ENCODE measurements around the gene GALNT16. TPM values are rescaled to one million over a fixed set of nuclear protein-coding genes. Genes with fewer than 3 reads are reported as not detected.
"Not testable (repeated sequence)": the region's sequence is repeated elsewhere in the genome, so short reads cannot be mapped to it uniquely, and the experiment has no call there.

GALNT16 gene
- total RNA-seq, 2 donors from 2014 or later = 0.05 TPM; not detected in 1

DNA sequence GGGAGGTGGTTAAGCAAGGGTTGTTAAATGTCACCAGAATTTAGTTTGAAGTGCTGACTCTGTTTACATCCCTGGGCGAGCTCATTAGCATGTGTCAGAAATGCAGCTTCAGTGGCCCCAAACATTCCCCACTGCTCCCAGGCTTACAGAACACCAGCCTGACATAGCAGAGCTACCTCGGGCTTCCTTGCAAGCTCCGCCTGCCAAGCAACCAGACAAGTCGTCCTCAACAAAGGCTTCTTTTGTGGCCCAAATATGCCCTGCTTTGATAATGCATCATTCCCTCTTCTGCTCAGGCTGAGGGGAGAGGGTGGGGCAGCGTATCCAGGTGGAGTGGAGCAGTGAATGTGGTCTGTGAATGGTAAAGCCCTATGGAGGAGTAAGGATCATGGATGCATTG is 110.1 kb downstream of the GALNT16 start:
- no peak overlapping the region for H3K4me3 Mint-ChIP-seq
- H3K9me3 Mint-ChIP-seq = no peaks in the 10 kb centered on the region
- no peak overlapping the region for H3K27ac Mint-ChIP-seq
- H3K27me3 Mint-ChIP-seq = no peaks in the 10 kb centered on the region
- DNase-seq (ENCODE audit: low spot score) (no peak), ATAC-seq (no peak)
- peaks cover 0 to 4% of the 10 kb centered on the region in 2 donors for H3K4me1 Mint-ChIP-seq (ENCODE audit: low read depth in 2 of 2)
- peaks cover under 1% of the 10 kb centered on the region for H3K36me3 Mint-ChIP-seq

DNA sequence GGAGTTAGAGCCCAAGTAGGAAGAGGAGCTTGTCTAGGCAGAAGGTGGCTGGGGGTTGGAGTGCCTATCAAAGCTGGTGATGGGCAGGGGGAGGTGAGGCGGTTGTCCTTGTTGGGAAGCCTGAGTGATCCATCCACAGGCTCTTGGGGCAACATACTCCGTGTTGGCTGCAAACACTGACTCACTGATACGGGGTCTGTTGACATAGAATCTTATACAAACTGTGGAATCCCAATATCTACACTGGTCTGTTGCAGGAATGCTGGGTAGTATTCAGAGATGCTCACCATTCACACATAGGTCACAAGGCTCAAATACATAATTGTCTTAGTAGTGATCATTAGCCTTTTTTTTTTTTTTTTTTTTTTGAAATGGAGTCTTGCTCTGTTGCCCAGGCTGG is 112.2 kb downstream of the GALNT16 start:
- H3K9me3 Mint-ChIP-seq = no peaks in the 10 kb centered on the region
- no peaks in the 10 kb centered on the region for H3K27me3 Mint-ChIP-seq
- DNase-seq (ENCODE audit: low spot score) (no peak), ATAC-seq (no peak)
- peaks cover 18% of the 10 kb centered on the region for H3K36me3 Mint-ChIP-seq
- no peak overlapping the region for H3K27ac Mint-ChIP-seq
- no peak overlapping the region for H3K4me3 Mint-ChIP-seq
- H3K4me1 Mint-ChIP-seq (ENCODE audit: low read depth in 2 of 2) = peaks cover 0 to 13% of the 10 kb centered on the region in 2 donors

DNA sequence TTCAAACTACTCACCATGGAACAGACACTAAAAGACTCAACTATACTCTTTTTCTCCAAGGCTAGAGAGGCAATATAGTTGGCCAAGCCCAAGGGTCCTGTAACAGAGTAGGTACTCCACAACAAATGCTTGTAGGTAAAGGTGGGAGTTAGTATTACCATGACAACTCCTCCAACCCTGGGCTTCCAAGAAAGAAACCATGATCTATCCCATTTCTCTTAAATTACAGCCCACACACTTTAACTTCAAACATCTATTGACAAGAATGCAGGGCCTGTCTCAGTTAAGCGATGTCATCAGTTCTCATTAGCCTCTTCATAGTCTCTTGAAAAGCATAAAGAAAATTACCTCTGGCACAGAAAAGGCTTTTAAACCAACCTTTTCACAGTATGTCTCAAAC is 113.1 kb downstream of the GALNT16 start:
- peak overlapping the region in 1 of 2 donors; percentile 49 for H3K27ac Mint-ChIP-seq
- no peaks in the 10 kb centered on the region for H3K27me3 Mint-ChIP-seq
- peaks cover 18% of the 10 kb centered on the region for H3K36me3 Mint-ChIP-seq
- ATAC-seq (no peak), DNase-seq (ENCODE audit: low spot score) (no peak)
- H3K9me3 Mint-ChIP-seq = no peaks in the 10 kb centered on the region
- H3K4me3 Mint-ChIP-seq = no peak overlapping the region
- H3K4me1 Mint-ChIP-seq (ENCODE audit: low read depth in 2 of 2) = peaks cover 0 to 13% of the 10 kb centered on the region in 2 donors

DNA sequence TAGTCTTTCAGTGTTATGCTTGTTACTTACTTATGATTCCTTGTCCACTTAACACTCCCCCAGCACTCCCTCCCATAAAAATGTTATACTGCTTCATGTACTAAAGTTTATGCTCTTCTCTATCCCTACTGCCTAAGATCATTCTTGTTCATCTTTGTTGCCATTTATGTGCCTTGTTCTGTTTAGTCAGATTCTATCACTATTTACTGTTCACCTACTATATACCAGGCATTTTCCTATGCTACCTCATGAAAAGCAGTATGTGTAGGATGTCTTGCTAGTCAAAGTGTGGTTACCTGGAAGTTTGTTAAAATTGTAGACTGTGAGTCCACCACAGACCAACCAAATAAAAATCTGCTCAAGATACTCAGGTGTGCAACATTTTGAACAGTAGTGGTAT is 114.3 kb downstream of the GALNT16 start:
- DNase-seq (ENCODE audit: low spot score) (no peak), ATAC-seq (no peak)
- H3K36me3 Mint-ChIP-seq = peaks cover 18% of the 10 kb centered on the region
- H3K27me3 Mint-ChIP-seq = no peaks in the 10 kb centered on the region
- peaks cover 0 to 13% of the 10 kb centered on the region in 2 donors for H3K4me1 Mint-ChIP-seq (ENCODE audit: low read depth in 2 of 2)
- H3K4me3 Mint-ChIP-seq = no peak overlapping the region
- no peak overlapping the region for H3K27ac Mint-ChIP-seq
- no peaks in the 10 kb centered on the region for H3K9me3 Mint-ChIP-seq

DNA sequence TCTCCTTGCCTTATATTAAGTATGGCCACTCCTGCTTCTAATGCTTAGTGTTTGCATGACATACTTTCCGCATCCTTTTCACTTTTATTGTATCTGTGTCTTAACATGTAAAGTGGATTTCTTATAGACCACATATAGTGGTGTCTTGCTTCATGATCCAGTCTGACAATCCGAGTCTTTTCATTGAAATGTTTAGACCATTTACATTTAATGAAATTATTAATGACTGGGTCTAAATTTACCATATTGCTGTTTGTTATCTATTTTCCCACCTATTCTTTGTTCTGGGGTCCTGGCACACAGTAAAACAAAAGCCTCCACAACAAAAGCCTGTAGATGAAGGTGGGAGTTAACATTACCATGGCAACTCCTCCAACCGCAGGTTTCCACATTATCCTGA is 115.2 kb downstream of the GALNT16 start:
- H3K4me1 Mint-ChIP-seq (ENCODE audit: low read depth in 2 of 2) = peaks cover 0 to 13% of the 10 kb centered on the region in 2 donors
- H3K4me3 Mint-ChIP-seq = no peak overlapping the region
- no peak overlapping the region for H3K27ac Mint-ChIP-seq
- ATAC-seq = no peak
- no peaks in the 10 kb centered on the region for H3K27me3 Mint-ChIP-seq
- DNase-seq (ENCODE audit: low spot score) = no peak
- peaks cover 18% of the 10 kb centered on the region for H3K36me3 Mint-ChIP-seq
- no peaks in the 10 kb centered on the region for H3K9me3 Mint-ChIP-seq

DNA sequence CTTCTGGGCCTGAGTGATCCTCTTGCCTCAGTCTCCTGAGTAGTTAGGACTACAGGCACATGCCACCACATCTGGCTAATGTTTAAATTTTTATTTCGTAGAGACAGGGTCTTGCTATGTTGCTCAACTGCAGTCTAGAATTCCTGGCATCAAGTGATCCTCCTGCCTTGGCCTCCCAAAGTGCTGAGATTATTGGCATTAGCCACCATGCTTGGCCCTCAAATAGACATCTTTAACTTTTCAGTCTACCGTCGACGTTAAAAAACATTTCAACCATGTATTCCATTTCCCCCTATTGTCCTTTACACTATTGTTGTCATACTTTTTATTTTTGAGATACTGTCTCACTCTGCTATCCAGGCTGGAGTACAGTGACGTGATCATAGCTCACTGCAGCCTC is 115.8 kb downstream of the GALNT16 start:
- H3K4me3 Mint-ChIP-seq = no peak overlapping the region
- H3K27ac Mint-ChIP-seq = peak overlapping the region in 1 of 2 donors; percentile 9
- peaks cover 18% of the 10 kb centered on the region for H3K36me3 Mint-ChIP-seq
- DNase-seq (ENCODE audit: low spot score) = no peak
- no peaks in the 10 kb centered on the region for H3K9me3 Mint-ChIP-seq
- H3K27me3 Mint-ChIP-seq = no peaks in the 10 kb centered on the region
- peaks cover 0 to 13% of the 10 kb centered on the region in 2 donors for H3K4me1 Mint-ChIP-seq (ENCODE audit: low read depth in 2 of 2)
- no peak for ATAC-seq

DNA sequence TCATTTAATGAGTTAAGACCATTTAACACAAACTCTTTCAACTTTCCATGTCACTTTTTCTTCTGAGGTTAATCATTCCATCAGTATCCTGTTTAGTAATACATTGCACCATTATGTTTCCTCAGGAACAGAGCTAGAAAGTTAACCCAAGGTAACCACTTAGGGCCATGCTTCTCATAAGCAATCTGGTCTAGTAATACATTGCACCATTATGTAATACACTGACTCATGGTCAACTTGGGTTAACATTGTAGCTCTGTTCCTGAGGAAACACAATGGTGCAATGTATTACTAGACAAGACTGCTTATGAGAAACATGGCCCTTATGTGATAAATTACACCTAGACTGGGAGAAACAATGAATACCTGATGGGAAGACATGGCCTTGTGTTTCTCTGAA is 116.5 kb downstream of the GALNT16 start:
- H3K4me3 Mint-ChIP-seq = no peak overlapping the region
- ATAC-seq (peak; percentile 62 to 77), DNase-seq (ENCODE audit: low spot score) (no peak)
- H3K9me3 Mint-ChIP-seq = no peaks in the 10 kb centered on the region
- peak overlapping the region in 1 of 2 donors; percentile 9 for H3K27ac Mint-ChIP-seq
- peaks cover 0 to 13% of the 10 kb centered on the region in 2 donors for H3K4me1 Mint-ChIP-seq (ENCODE audit: low read depth in 2 of 2)
- H3K27me3 Mint-ChIP-seq = no peaks in the 10 kb centered on the region
- H3K36me3 Mint-ChIP-seq = peaks cover 18% of the 10 kb centered on the region

DNA sequence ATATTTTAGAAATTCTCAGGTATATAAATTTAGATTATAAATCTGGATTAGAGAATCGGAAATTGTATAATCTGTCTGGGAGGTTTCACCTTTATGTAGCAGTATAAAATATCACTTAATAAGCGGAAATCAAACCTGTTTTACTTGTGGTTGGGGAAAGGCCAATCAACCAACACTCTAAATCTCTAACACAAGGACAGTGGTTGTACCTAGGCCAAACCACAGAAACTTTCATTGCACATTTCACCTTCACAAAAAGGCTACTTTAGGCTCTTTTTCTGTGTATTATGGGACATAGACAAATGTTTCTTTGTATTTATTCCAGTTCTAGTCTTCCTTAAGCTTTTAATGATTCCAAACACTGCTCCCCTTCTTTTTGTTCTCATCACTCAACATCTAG is 118.3 kb downstream of the GALNT16 start:
- H3K4me1 Mint-ChIP-seq (ENCODE audit: low read depth in 2 of 2) = peaks cover 0 to 13% of the 10 kb centered on the region in 2 donors

DNA sequence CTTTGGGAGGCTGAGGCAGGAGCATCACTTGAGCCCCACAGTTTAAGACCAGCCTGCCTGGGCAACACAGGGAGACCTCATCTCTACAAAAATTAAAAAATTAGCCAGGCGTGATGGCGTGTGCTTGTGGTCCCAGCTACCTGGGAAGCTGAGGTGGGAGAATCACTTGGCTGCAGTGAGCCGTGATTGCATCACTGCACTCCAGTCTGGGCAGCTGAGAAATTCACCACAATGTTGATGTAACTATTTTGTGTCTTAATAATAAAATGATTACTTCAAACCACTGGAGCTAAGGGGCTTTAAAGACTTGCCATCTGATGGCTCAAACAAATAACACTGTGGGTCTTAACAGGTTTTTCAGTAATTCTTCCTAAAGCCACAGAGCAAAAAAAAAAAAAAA is 127.4 kb downstream of the GALNT16 start:
- Mint-ChIP-seq H3K27me3 (no peaks in the 10 kb centered on the region), H3K27ac (no peak overlapping the region), H3K9me3 (no peaks in the 10 kb centered on the region), H3K36me3 (peaks cover 40% of the 10 kb centered on the region), H3K4me3 (no peak overlapping the region), H3K4me1 (ENCODE audit: low read depth in 2 of 2) (peaks cover 36 to 44% of the 10 kb centered on the region in 2 donors)
- DNase-seq (ENCODE audit: low spot score) (no peak), ATAC-seq (no peak)

More for the DNA sequence above, 118.3 kb downstream of the GALNT16 start:
- no peak for ATAC-seq
- Mint-ChIP-seq H3K9me3 (no peaks in the 10 kb centered on the region), H3K27me3 (no peaks in the 10 kb centered on the region), H3K4me3 (no peak overlapping the region), H3K36me3 (peaks cover 18% of the 10 kb centered on the region), H3K27ac (no peak overlapping the region)
- no peak for DNase-seq (ENCODE audit: low spot score)

DNA sequence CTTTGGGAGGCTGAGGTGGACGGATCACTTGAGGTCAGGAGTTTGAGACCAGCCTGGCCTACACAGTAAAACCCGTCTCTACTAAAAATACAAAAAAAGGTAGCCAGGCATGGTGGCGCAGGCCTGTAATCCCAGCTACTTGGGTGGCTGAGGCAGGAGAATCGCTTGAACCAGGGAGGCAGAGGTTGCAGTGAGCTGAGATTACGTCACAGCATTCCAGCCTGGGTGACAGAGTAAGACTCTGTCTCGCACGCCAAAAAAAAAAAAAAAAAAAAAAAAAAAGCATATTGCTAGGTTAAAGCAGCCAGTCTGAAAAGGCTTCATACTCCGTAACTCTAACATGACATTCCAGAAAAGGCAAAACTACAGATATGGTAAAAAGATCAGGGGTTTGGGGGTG is 131.4 kb downstream of the GALNT16 start:
- H3K9me3 Mint-ChIP-seq; DNase-seq (ENCODE audit: low spot score); ATAC-seq; H3K27me3 Mint-ChIP-seq: not testable (repeated sequence)
- H3K36me3 Mint-ChIP-seq = peaks cover 51% of the 10 kb centered on the region
- H3K27ac Mint-ChIP-seq = peak overlapping the region; percentile 40 to 81
- H3K4me3 Mint-ChIP-seq = peak overlapping the region; percentile 46
- H3K4me1 Mint-ChIP-seq (ENCODE audit: low read depth in 2 of 2) = peaks cover 46 to 58% of the 10 kb centered on the region in 2 donors

DNA sequence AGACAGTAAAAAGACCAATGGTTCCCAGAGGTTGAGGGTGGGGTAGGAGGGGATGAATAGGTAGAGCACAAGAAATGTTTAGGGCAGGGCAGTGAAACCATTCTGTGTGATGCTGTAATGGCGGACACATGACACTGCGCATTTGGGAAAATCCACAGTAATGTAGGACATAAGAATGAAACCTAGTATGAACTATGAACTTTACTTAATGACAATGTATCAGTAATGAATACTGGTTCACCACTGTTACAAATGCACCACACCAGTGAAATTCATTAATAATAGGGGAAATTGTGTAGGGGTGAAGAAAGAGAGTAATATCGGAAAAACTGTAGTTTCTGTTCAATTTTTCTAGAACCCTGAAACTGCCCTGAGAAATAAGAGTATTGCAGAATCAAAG is 132.5 kb downstream of the GALNT16 start:
- Mint-ChIP-seq H3K36me3 (peaks cover 53% of the 10 kb centered on the region), H3K4me3 (peak overlapping the region; percentile 46), H3K27ac (peak overlapping the region in 1 of 2 donors; percentile 81), H3K4me1 (ENCODE audit: low read depth in 2 of 2) (peaks cover 48 to 63% of the 10 kb centered on the region in 2 donors), H3K9me3 (no peaks in the 10 kb centered on the region), H3K27me3 (no peaks in the 10 kb centered on the region)
- ATAC-seq (no peak), DNase-seq (ENCODE audit: low spot score) (no peak)

DNA sequence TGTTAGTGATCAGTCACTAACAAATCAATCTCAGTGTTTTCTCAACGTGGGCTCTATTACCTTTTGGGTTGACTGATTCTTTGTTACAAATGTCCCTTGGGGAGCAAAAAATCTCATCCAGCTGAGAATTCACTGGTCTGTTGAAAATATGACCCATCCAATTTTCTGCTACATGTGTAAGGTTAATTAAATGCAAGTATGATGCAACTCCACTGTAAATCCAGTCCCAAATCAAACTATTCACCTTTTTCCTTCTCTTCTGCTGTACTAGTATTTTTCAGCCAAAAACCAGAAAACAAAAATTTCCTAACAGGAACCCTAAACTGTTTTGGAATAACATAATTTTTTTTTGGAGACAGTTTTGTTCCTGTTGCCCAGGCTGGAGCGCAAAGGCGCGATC is 136.0 kb downstream of the GALNT16 start:
- DNase-seq (ENCODE audit: low spot score) (no peak), ATAC-seq (no peak)
- Mint-ChIP-seq H3K27ac (peak overlapping the region in 1 of 2 donors; percentile 100), H3K36me3 (peaks cover 43% of the 10 kb centered on the region), H3K4me3 (peak overlapping the region; percentile 93), H3K27me3 (no peaks in the 10 kb centered on the region), H3K9me3 (no peaks in the 10 kb centered on the region), H3K4me1 (ENCODE audit: low read depth in 2 of 2) (peaks cover 45 to 70% of the 10 kb centered on the region in 2 donors)

DNA sequence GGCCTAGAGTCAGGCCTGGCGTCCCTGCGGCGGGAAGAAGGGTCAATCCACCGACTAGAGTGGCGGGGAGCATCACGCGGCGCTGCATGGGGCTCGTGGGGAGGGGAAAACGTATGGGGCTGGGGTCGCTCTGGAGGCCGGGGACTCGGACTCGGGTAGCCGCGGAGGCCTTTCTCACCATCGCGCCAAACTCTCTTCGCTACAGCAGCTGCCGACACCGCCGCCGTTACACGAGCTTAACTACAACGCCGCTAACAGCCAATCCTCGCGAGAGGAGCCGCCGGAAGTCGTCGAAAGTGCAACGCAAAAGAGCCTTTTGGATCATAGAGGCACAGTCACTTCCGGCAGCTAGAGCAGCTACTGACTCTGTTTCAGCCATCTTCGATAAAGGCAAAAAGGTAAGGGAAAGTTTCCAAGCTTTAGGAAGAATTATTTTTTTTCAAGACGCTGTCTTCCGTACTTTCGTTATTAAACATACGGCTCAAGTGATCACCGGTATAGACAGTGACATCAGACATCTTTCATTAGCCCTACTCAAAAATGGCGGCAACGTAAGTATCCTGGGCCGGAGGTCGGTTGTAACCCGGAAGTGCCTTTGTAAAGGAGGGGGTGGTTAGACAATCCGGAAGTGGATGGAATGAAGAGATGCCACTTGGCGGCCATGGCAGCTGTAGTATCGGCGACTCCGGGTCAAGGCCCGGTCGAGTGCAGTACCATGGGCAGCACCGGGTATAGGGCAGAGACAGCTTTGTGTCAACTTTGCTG is 138.3 kb downstream of the GALNT16 start, which contains the start of the genes ERH and SLC39A9:
Gene ERH (minus strand): TSS at position 247 of the 765 bp plus-strand sequence. CDS start 66 bp downstream, at position 181.
Gene SLC39A9 (plus strand): TSS at position 640 of the 765 bp plus-strand sequence. CDS start 678 bp downstream, outside the sequence.
- H3K27ac Mint-ChIP-seq = peak within 1 kb of the TSS; percentile 99 to 100
- peak within 1 kb of the TSS; percentile 93 for H3K4me3 Mint-ChIP-seq
- H3K4me1 Mint-ChIP-seq (ENCODE audit: low read depth in 2 of 2) = peaks cover 30 to 53% of the 10 kb centered on the region in 2 donors
- DNase-seq (ENCODE audit: low spot score) = peak; percentile 95
- H3K9me3 Mint-ChIP-seq = no peaks in the 10 kb centered on the region
- H3K27me3 Mint-ChIP-seq = no peaks in the 10 kb centered on the region
- peak; percentile 94 to 95 for ATAC-seq
- H3K36me3 Mint-ChIP-seq = peaks cover 25% of the 10 kb centered on the region

DNA sequence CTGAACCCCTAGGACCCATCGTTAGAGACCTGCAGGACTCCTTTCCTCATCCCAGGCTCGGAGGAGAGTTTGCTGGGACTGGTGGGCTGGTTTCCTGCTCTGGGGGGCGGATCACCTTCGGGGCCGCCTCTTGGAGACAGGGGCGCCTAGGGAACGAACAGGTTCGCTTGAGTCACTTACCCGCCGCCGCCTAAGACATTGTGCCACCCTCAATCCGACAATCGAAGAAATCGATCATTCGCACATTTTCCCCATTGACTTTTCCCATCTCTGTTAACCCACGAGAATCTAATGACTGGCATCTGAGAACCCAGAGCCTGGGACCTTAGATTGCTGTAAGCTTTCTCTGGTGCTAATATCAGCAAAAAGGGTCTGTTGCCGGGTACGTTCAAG is 138.9 kb downstream of the GALNT16 start:
- peak overlapping the region; percentile 93 for H3K4me3 Mint-ChIP-seq
- H3K9me3 Mint-ChIP-seq = no peaks in the 10 kb centered on the region
- H3K27ac Mint-ChIP-seq = peak overlapping the region; percentile 99 to 100
- DNase-seq (ENCODE audit: low spot score) (no peak), ATAC-seq (peak; percentile 8 to 44)
- peaks cover 27 to 48% of the 10 kb centered on the region in 2 donors for H3K4me1 Mint-ChIP-seq (ENCODE audit: low read depth in 2 of 2)
- peaks cover 19% of the 10 kb centered on the region for H3K36me3 Mint-ChIP-seq
- H3K27me3 Mint-ChIP-seq = no peaks in the 10 kb centered on the region

All from natural killer cell treated with Interleukin-12 subunit alpha and Interleukin-12 subunit beta and Interleukin-15 and Interleukin-18, amount 100 ng/mL, for 72 hours (primary cell).